H9 (cell line): ENCODE data around the gene IMPDH1. TPM values are rescaled to one million over a fixed set of nuclear protein-coding genes. Genes with fewer than 3 reads are reported as not detected.

Experiments
- DNase-seq: peaks from one replicate; pipeline ENCODE4 v3.0.0-alpha.2; 2017
- H2AFZ ChIP-seq: one replicate; pipeline ENCODE4 v1.6.1; 2013; ENCODE audit warnings: mild to moderate bottlenecking, low read length, control low read depth, moderate library complexity
- H2AK5ac ChIP-seq: 2 replicates; pipeline ENCODE4 v1.6.1; 2013; ENCODE audit warnings: low read length, control low read depth, mixed read lengths; ENCODE audit not compliant: insufficient read length
- H2BK120ac ChIP-seq: one replicate; pipeline ENCODE4 v1.6.1; 2013; ENCODE audit warnings: low read depth, mild to moderate bottlenecking, low read length, control low read depth, inconsistent platforms; ENCODE audit not compliant: poor library complexity, severe bottlenecking
- H2BK12ac ChIP-seq: 2 replicates; pipeline ENCODE4 v1.6.1; 2013; ENCODE audit warnings: low read length, control low read depth, mixed read lengths, low read depth; ENCODE audit not compliant: insufficient read length
- H2BK15ac ChIP-seq: 2 replicates; pipeline ENCODE4 v1.6.1; 2013; ENCODE audit warnings: low read depth, low read length, control low read depth
- H2BK20ac ChIP-seq: one replicate; pipeline ENCODE4 v1.6.1; 2013; ENCODE audit warnings: low read depth, mild to moderate bottlenecking, low read length, control low read depth, inconsistent platforms; ENCODE audit not compliant: poor library complexity, severe bottlenecking
- H2BK5ac ChIP-seq: 2 replicates; pipeline ENCODE4 v1.6.1; 2013; ENCODE audit warnings: low read length, control low read depth, mixed read lengths; ENCODE audit not compliant: insufficient read length
- H3K14ac ChIP-seq: 2 replicates; pipeline ENCODE4 v1.6.1; 2013; ENCODE audit warnings: low read length, control low read depth; ENCODE audit not compliant: insufficient read depth
- H3K18ac ChIP-seq: 2 replicates; pipeline ENCODE4 v1.6.1; 2013; ENCODE audit warnings: low read depth, mild to moderate bottlenecking, mixed read lengths, low read length, control low read depth; ENCODE audit not compliant: insufficient read length
- H3K23ac ChIP-seq: 2 replicates; pipeline ENCODE4 v1.6.1; 2013; ENCODE audit warnings: low read length, control low read depth, mixed read lengths, low read depth; ENCODE audit not compliant: insufficient read length
- H3K23me2 ChIP-seq: 2 replicates; pipeline ENCODE4 v1.6.1; 2013; ENCODE audit warnings: low read depth, mild to moderate bottlenecking, mixed read lengths, low read length, control low read depth; ENCODE audit not compliant: insufficient read length, poor library complexity, severe bottlenecking
- H3K27ac ChIP-seq: 2 replicates; pipeline ENCODE4 v1.5.1; 2013; ENCODE audit warnings: low read length, control low read depth, mixed read lengths, low read depth; ENCODE audit not compliant: insufficient read length
- H3K27me3 ChIP-seq: 2 replicates; pipeline ENCODE4 v1.6.1; 2013; ENCODE audit warnings: low read length, control low read depth, inconsistent platforms; ENCODE audit not compliant: insufficient read depth
- H3K4ac ChIP-seq: 2 replicates; pipeline ENCODE4 v1.6.1; 2013; ENCODE audit warnings: low read depth, mild to moderate bottlenecking, control low read depth, inconsistent platforms, low read length, moderate library complexity
- H3K4me1 ChIP-seq: 2 replicates; pipeline ENCODE4 v1.6.1; 2013; ENCODE audit warnings: low read length, control low read depth, inconsistent platforms; ENCODE audit not compliant: insufficient read depth
- H3K4me2 ChIP-seq: 2 replicates; pipeline ENCODE4 v1.6.1; 2013; ENCODE audit warnings: low read length, control low read depth, mixed read lengths; ENCODE audit not compliant: insufficient read length, insufficient read depth
- H3K56ac ChIP-seq: 2 replicates; pipeline ENCODE4 v1.6.1; 2013; ENCODE audit warnings: low read depth, mild to moderate bottlenecking, mixed read lengths, low read length, control low read depth; ENCODE audit not compliant: insufficient read length
- H3K79me1 ChIP-seq: 2 replicates; pipeline ENCODE4 v1.6.1; 2013; ENCODE audit warnings: low read depth, mild to moderate bottlenecking, moderate library complexity, low read length, control low read depth, inconsistent platforms; ENCODE audit not compliant: insufficient read depth, poor library complexity, severe bottlenecking
- H3K79me2 ChIP-seq: 2 replicates; pipeline ENCODE4 v1.6.1; 2013; ENCODE audit warnings: low read length, control low read depth, inconsistent platforms; ENCODE audit not compliant: insufficient read depth
- H3K9ac ChIP-seq: 2 replicates; pipeline ENCODE4 v1.6.1; 2013; ENCODE audit warnings: low read length, control low read depth, mixed read lengths; ENCODE audit not compliant: insufficient read length; ENCODE audit errors: extremely low read depth
- H3K9me3 ChIP-seq: one replicate; pipeline ENCODE4 v1.6.1; 2013; ENCODE audit warnings: low read depth, low read length, inconsistent platforms; ENCODE audit not compliant: control insufficient read depth
- H3T11ph ChIP-seq: one replicate; pipeline ENCODE4 v1.6.1; 2013; ENCODE audit warnings: mild to moderate bottlenecking, low read length, control low read depth, inconsistent platforms
- H4K20me1 ChIP-seq: one replicate; pipeline ENCODE4 v1.6.1; 2013; ENCODE audit not compliant: control insufficient read depth, insufficient read length, insufficient read depth
- H4K5ac ChIP-seq: 2 replicates; pipeline ENCODE4 v1.6.1; 2013; ENCODE audit warnings: low read depth, mild to moderate bottlenecking, mixed read lengths, low read length, control low read depth; ENCODE audit not compliant: insufficient read length
- H4K8ac ChIP-seq: replicated peaks from 2 replicates; pipeline ENCODE4 v1.6.1; 2013; ENCODE audit warnings: low read length, control low read depth, mixed read lengths, low read depth; ENCODE audit not compliant: insufficient read length
- H4K91ac ChIP-seq: 2 replicates; pipeline ENCODE4 v1.6.1; 2013; ENCODE audit warnings: low read depth, mild to moderate bottlenecking, moderate library complexity, mixed read lengths, low read length, control low read depth; ENCODE audit not compliant: insufficient read length
- H3K27ac Mint-ChIP-seq, 3 experiments: 2 replicates in 2 of 3; 3 replicates in 1 of 3; pipeline ENCODE4 v1.8.0; 2020 to 2021; ENCODE audit warnings: mixed read lengths in 3 of 3, mild to moderate bottlenecking in 1 of 3, moderate library complexity in 1 of 3
- H3K27me3 Mint-ChIP-seq: 2 replicates; pipeline ENCODE4 v1.8.0; 2021; ENCODE audit warnings: low read depth, mild to moderate bottlenecking, moderate library complexity, mixed read lengths
- H3K36me3 Mint-ChIP-seq, 3 experiments: 2 replicates in 2 of 3; 3 replicates in 1 of 3; pipeline ENCODE4 v1.8.0; 2020 to 2021; ENCODE audit warnings: low read depth in 3 of 3, mixed read lengths in 3 of 3; ENCODE audit not compliant: insufficient read depth in 1 of 3
- H3K4me1 Mint-ChIP-seq, 2 experiments: 2 replicates each; pipeline ENCODE4 v1.8.0; 2020; ENCODE audit warnings: mixed read lengths in 2 of 2
- H3K4me3 Mint-ChIP-seq, 2 experiments: 2 replicates in 1 of 2; 3 replicates in 1 of 2; pipeline ENCODE4 v1.8.0; 2020 to 2021; ENCODE audit warnings: mild to moderate bottlenecking in 2 of 2, mixed read lengths in 2 of 2, moderate library complexity in 1 of 2
- H3K9me3 Mint-ChIP-seq, 2 experiments: 2 replicates in 1 of 2; 3 replicates in 1 of 2; pipeline ENCODE4 v1.8.0; 2020; ENCODE audit warnings: mild to moderate bottlenecking in 2 of 2, mixed read lengths in 2 of 2, moderate library complexity in 1 of 2
- CTCF ChIP-seq: fragments of 200-600 bp; sonication (generic); conservative IDR thresholded peaks from 3 replicates; pipeline ENCODE4 v1.8.0; 2021; ENCODE audit warnings: antibody characterized with exemption, mild to moderate bottlenecking
- WGBS: extraction: QIAGEN DNeasy Blood & Tissue Kit; methylation state at CpG from one replicate; pipeline ENCODE4 v1.1.7; 2013; ENCODE audit warnings: missing lambda C conversion rate, low lambda C conversion rate, mixed read lengths; ENCODE audit not compliant: insufficient read length; ENCODE audit errors: extremely low coverage; 5-methylcytosine and 5-hydroxymethylcytosine counted together
- total RNA-seq: library from RNA; stranded (reverse); gene quantifications from 2 replicates; pipeline ENCODE4 v1.2.1, GENCODE V29; 2021

IMPDH1 gene
- total RNA-seq, 1 experiment from 2014 or later, result 35.2 TPM

- no peak overlapping the region for H3K14ac ChIP-seq
Observed at GRCh38 chr7:128380483-128381106, 29.2 kb downstream of the IMPDH1 start.

More at GRCh38 chr7:128380483-128381106, 29.2 kb downstream of the IMPDH1 start:
- no peak overlapping the region for H3K23ac ChIP-seq
- no peak overlapping the region for H4K5ac ChIP-seq
- H2BK5ac ChIP-seq, result no peak overlapping the region
- H3K4me1 Mint-ChIP-seq, result peaks cover 7 to 43% of the 10 kb centered on the region in 2 experiments
- no peaks in the 10 kb centered on the region for H3K9me3 Mint-ChIP-seq
- no peak for DNase-seq
- no CpG with 5 or more reads among the region's 3 CpGs for WGBS
- H3K56ac ChIP-seq, result no peak overlapping the region
- no peak overlapping the region for H2BK20ac ChIP-seq
- no peaks in the 10 kb centered on the region for H3K9me3 ChIP-seq
- no peak overlapping the region for H3K9ac ChIP-seq
- H3K36me3 Mint-ChIP-seq, result no peaks in the 10 kb centered on the region
- no peak overlapping the region for H3K18ac ChIP-seq
- H4K8ac ChIP-seq, result no peak overlapping the region
- H2BK12ac ChIP-seq, result no peak overlapping the region
- no peaks in the 10 kb centered on the region for H3K4me1 ChIP-seq
- no peak overlapping the region for H3T11ph ChIP-seq
- H2BK120ac ChIP-seq, result no peak overlapping the region
- no peak overlapping the region for H2AFZ ChIP-seq
- H3K27ac ChIP-seq, result no peak overlapping the region
- H3K4me2 ChIP-seq, result no peak overlapping the region
- H4K20me1 ChIP-seq, result no peaks in the 10 kb centered on the region
- no peaks in the 10 kb centered on the region for H3K23me2 ChIP-seq
- no peak overlapping the region for H4K91ac ChIP-seq
- H3K79me2 ChIP-seq, result no peaks in the 10 kb centered on the region
- no peak overlapping the region for H2BK15ac ChIP-seq
- H3K4ac ChIP-seq, result no peak overlapping the region
- TF ChIP-seq CTCF, result no peak
- no peak overlapping the region for H3K27ac Mint-ChIP-seq
- peaks cover 27% of the 10 kb centered on the region for H3K27me3 Mint-ChIP-seq
- H3K27me3 ChIP-seq, result no peaks in the 10 kb centered on the region
- H2AK5ac ChIP-seq, result no peak overlapping the region
- H3K4me3 Mint-ChIP-seq, result no peak overlapping the region
- H3K79me1 ChIP-seq, result no peaks in the 10 kb centered on the region
